GM12878 (cell line): ENCODE results near the gene MAP3K5. TPM values are rescaled to one million over a fixed set of nuclear protein-coding genes. Genes with fewer than 3 reads are reported as not detected.

Experiments
- ATF2 ChIP-seq: IDR thresholded peaks from 2 replicates; pipeline ENCODE4 v1.6.1; 2012; ENCODE audit warnings: low read length, inconsistent platforms
- CEBPB ChIP-seq, 2 experiments: fragments of 150-350 bp in 1 of 2; IDR thresholded peaks; 2 replicates each; pipeline ENCODE4 v1.6.1; 2012 to 2014; ENCODE audit warnings: low read depth in 2 of 2, low read length in 2 of 2, borderline replicate concordance in 1 of 2, inconsistent platforms in 1 of 2
- EGR1 ChIP-seq, 2 experiments: IDR thresholded peaks; 1 replicate in 1 of 2; 2 replicates in 1 of 2; pipeline ENCODE4 v1.6.1; 2011 to 2012; ENCODE audit warnings: low read depth in 2 of 2, low read length in 2 of 2, borderline replicate concordance in 1 of 2, mild to moderate bottlenecking in 1 of 2, moderate library complexity in 1 of 2
- GABPA ChIP-seq: IDR thresholded peaks from 2 replicates; pipeline ENCODE4 v1.6.1; 2014; ENCODE audit warnings: antibody characterized with exemption, low read depth, mild to moderate bottlenecking, inconsistent platforms
- KAT2A ChIP-seq: conservative IDR thresholded peaks from 2 replicates; pipeline ENCODE4 v1.6.1; 2011; ENCODE audit warnings: low read depth, low read length; ENCODE audit not compliant: control insufficient read depth
- LARP7 ChIP-seq: fragments of 450-650 bp; IDR thresholded peaks from 2 replicates; pipeline ENCODE4 v1.6.1; 2017; ENCODE audit warnings: mild to moderate bottlenecking
- MTA2 ChIP-seq: fragments of 450-650 bp; IDR thresholded peaks from 2 replicates; pipeline ENCODE4 v1.6.1; 2016; ENCODE audit warnings: low read depth, mild to moderate bottlenecking, moderate library complexity
- NFYA ChIP-seq: IDR thresholded peaks from 2 replicates; pipeline ENCODE4 v1.6.1; 2011; ENCODE audit warnings: low read depth, mild to moderate bottlenecking, low read length, improper control_type of control experiment, borderline replicate concordance
- POU2F2 ChIP-seq: IDR thresholded peaks from 3 replicates; pipeline ENCODE4 v1.6.1; 2011; ENCODE audit warnings: low read depth, mild to moderate bottlenecking, low read length, borderline replicate concordance
- SMC3 ChIP-seq: IDR thresholded peaks from 2 replicates; pipeline ENCODE4 v1.6.1; 2011; ENCODE audit warnings: low read length, improper control_type of control experiment, borderline replicate concordance
- TBL1XR1 ChIP-seq: IDR thresholded peaks from 2 replicates; pipeline ENCODE4 v1.6.1; 2012; ENCODE audit warnings: low read depth, low read length, improper control_type of control experiment
- ZZZ3 ChIP-seq: IDR thresholded peaks from 2 replicates; pipeline ENCODE4 v1.6.1; 2011; ENCODE audit warnings: low read depth; ENCODE audit not compliant: control insufficient read depth, insufficient read length
- polyA plus RNA-seq, 11 experiments: library from polyadenylated mRNA; depleted of rRNA in 4 of 11; unstranded in 6 of 11; stranded (reverse) in 5 of 11; fragments of >200 nt; fragmentation: Nextera tagmentation in 4 of 11; fragmentation: Illumina TruSeq in 1 of 11; extraction: Ambion mirVana in 4 of 11; extraction: Trizol in 1 of 11; gene quantifications; 1 replicate in 1 of 11; 2 replicates in 10 of 11; pipeline versions ENCODE4 v1.2.1 to v1.2.3, GENCODE V29; 2011 to 2016; ENCODE audit warnings: inconsistent platforms in 2 of 11, missing spikeins in 2 of 11, low read depth in 1 of 11
- total RNA-seq, 4 experiments: library from RNA; depleted of rRNA in 3 of 4; stranded (reverse); fragments of >200 nt in 3 of 4; fragmentation: Illumina TruSeq in 1 of 4; extraction: Trizol in 1 of 4; gene quantifications; 2 replicates each; pipeline versions ENCODE4 v1.2.1 to v1.2.3, GENCODE V29; 2013 to 2021
- TF ChIP-seq, protein P1 (sequence below): IDR thresholded peaks from 2 replicates; pipeline ENCODE4 v1.6.1; 2012; ENCODE audit warnings: low read depth, low read length, improper control_type of control experiment

MAP3K5 gene
- total and polyA plus RNA-seq, 10 of the 15 experiments (the other 5 are each of a cell fraction or from before 2014, with no cell fraction given), result 5.4 to 34.3 (median 26.4) TPM

DNA sequence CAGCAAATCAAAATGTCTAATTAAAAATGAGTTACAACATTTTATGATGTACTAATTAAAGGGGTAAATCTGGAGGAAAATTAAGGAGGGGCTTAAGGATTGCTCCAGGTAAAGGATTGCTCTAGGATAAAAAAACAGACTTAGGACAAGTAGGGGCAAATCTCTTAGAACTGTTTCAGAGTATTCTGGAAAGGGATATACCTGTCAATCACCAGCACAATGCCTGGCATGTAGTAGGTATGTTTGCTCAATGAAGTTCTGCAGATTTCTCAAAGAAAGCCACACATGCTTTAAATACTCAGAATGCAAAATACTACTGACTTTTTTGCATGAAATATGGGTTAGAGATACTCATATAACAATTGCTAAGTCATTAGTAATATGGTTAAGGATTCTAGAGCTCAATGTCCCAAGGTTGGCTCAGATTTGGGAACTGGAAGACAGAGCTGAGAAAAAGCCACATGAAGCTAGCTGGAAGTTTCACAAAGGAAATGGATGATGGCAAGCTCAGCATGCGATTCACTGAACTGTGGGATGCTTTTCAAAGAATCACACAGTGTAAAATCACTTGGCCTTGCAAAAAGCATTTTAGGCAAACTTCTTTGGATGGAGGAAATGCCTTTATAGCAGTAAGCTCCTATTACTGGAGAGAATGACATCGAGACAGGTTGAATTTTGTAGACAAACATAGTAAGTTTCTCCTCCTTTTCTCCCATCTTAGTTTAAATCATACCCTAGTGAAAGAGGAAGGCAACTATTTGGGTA lies 72.8 kb downstream of the MAP3K5 start (continued):
- TF ChIP-seq POU2F2 (no peak; the same call in 2 of the 3 replicates), ZZZ3 (no peak), MTA2 (no peak), CEBPB (IDR thresholded peaks at IDR 0.05; ENCODE audit: borderline replicate concordance in 1 of 2, low read depth in 2 of 2, low read length in 2 of 2) (peak in 1 of 2 experiments; percentile 39; a peak in 1 of 4 replicates), EGR1 (IDR thresholded peaks at IDR 0.05; ENCODE audit: borderline replicate concordance in 1 of 2, low read depth in 2 of 2, low read length in 2 of 2) (no peak), TBL1XR1 (no peak; the same call in 1 of the 2 replicates), LARP7 (no peak), GABPA (no peak), NFYA (no peak), SMC3 (0 out of 2 replicates have a peak, but pooled peaks have one; percentile 3), ATF2 (peak; percentile 95), KAT2A (no peak)
- TF ChIP-seq, protein P1, sequence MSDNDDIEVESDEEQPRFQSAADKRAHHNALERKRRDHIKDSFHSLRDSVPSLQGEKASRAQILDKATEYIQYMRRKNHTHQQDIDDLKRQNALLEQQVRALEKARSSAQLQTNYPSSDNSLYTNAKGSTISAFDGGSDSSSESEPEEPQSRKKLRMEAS, result no peak
